Posterior vena cava (tissue), 2 donors: ENCODE results near the gene KDELR1. TPM values are rescaled to one million over a fixed set of nuclear protein-coding genes. Genes with fewer than 3 reads are reported as not detected.

Experiments used
- DNase-seq: peaks from one replicate; pipeline ENCODE4 v3.0.0-alpha.2; 2020; ENCODE audit warnings: low spot score
- intact Hi-C, 2 donors: fragments of 100-400 bp; cut with DNase I; formaldehyde crosslinking; loops; one replicate each; pipeline versions ENCODE4 v1.14.1 to v1.14.2; 2022 to 2023
- long read RNA-seq, 2 donors: library from polyadenylated mRNA; unstranded; transcript quantifications; one replicate each; pipeline ENCODE4 v2.0.0, GENCODE V29; 2020 to 2021
- total RNA-seq, 2 donors: library from RNA; stranded (reverse); fragmentation: NEBNext Ultra II Directional; extraction: Animal tissue kit (Norgen Biotek cat#: 25700); gene quantifications; one replicate each; pipeline ENCODE4 v1.2.1, GENCODE V29; 2021
- donor health status: DM: yes; HTN: yes; CAD: no.
- donor health status: DM: yes; HTN: yes; CAD: no.

KDELR1 gene
- total RNA-seq, result 100 to 1,000 TPM in 1 of 2 donors, 10 to 100 TPM in 1; 94.6 to 111 TPM
- long read RNA-seq, donor 1, transcript KDELR1-201 (5 exons, 1,557 nt), result major isoform, 24 of 34 reads
- long read RNA-seq, donor 1, partial matches to known transcripts, result 5 of 34 reads
- long read RNA-seq, donor 1, other reads (novel, unspliced or antisense), result 2 of 34 reads
- long read RNA-seq, donor 2, transcript KDELR1-201 (5 exons, 1,557 nt), result major isoform, 98 of 112 reads
- long read RNA-seq, donor 2, transcript KDELR1-203 (4 exons, 1,594 nt), result minor isoform, 10 of 112 reads
- long read RNA-seq, donor 2, partial matches to known transcripts, result 3 of 112 reads
- long read RNA-seq, donor 2, other reads (novel, unspliced or antisense), result 1 of 112 reads

DNA sequence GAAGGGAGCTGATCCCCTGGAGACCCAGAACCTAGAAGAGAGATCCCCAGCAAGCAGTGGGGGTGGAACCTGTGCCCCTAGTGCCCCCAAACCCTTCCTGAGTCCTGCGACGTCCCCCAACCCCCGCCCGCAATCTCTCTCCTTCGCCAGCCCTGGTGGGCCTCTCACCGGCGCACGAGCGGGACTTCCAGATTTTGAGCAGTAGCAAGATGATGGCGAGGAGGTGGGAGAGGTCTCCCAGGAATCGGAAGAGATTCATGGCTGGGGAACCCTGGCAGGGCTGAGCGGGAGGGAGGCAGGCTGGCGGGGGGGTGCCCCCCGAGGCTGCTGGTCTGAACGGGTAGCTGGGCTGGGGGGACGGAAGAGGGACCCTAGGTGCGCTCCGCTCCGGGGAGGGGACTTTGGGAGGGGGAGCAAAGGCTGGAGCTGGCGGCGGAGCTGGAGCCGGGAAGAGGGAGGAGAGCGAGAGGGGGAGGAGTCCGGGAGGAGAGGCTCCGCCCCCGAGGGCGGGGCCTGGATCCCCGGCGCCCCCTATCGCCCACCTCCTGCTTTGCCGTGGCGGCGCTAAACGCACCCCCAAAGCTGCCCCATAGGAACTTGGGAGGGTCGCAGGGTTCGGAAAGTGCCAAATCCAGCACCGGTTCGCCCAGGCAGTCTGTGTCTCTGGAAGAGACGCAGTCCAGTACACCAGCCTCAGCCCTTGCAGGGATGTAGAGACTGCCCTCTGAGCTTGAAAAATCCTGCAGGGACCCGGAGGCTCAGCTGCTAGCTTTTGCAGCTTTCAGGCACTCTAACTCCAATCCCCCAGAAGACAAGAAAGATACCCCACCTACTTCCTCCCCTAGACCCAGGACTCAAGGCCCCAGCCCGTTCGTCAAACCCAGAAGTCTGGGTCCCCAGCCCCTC is at the start of gene KDELR1:
Gene KDELR1 (minus strand): TSS at position 452 of the 906 bp plus-strand sequence. CDS start 193 bp downstream, at position 259.
- DNase-seq, result peak; percentile 92
- intact Hi-C loops, result no loop called here

DNA sequence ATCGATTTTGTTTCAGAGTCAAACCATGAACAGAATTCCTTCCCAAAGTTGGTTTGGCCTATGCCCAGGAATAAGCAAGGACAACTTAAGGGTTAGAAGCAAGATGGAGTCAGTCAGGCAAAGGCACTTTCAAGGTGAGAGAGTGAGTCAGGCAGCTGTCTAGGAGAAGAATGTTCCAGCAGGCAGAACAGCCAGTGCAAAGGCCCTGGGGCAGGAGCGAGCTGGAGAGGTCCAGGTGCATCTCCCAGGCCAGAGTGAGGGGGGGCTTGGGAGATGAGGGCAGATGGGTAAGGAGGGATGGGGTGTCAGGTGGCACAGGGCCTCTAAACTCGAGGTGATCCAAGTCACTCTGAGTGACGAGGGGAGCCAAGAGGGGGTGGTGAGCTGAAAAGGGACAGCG is 45.2 kb upstream of the KDELR1 start:
- no peak for DNase-seq
- intact Hi-C loops, result loop anchor here in 1 of 2 donors (5.0 kb wide), 1 partner anchor 1361 kb away; no protein-coding TSS in a partner anchor

DNA sequence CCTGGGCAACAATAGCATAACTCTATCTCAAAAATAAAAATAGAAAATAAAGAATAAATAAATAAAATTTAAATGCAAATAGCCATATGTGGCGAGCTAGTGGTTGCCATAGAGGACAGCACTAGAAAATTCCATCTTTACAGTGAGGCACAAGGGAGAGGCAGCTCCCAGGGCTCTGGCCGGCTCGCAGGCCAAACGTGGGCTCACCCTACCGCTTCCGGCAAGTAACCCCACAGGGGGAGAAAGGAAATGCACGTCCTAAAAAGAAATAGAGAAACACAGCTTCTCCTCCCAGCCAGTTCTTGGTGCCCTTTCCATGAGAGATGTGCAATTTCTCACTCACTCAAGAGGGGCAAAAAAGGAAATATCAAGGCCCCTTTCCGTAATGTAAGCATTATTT is 42.0 kb upstream of the KDELR1 start:
- intact Hi-C loops, result no loop called here
- no peak for DNase-seq

DNA sequence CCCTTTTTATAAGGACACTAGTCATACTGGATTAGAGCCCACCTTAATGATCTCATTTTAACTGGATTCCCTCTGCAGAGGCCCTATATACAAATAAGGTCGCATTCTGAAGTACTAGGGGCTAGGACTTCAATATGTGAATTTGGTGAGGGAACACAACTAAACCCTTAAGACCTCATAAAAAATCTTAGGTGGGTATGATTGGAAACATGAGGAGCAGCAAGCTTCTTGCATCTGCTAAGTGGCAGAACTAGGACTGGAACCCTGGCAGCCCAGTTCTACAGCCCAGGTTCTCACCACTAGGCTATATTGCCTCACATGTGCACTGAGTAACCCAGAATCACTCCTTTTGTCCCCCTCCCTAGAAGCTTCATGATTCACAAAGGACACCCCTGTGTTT is 37.3 kb upstream of the KDELR1 start:
- intact Hi-C loops, result no loop called here
- DNase-seq, result no peak

DNA sequence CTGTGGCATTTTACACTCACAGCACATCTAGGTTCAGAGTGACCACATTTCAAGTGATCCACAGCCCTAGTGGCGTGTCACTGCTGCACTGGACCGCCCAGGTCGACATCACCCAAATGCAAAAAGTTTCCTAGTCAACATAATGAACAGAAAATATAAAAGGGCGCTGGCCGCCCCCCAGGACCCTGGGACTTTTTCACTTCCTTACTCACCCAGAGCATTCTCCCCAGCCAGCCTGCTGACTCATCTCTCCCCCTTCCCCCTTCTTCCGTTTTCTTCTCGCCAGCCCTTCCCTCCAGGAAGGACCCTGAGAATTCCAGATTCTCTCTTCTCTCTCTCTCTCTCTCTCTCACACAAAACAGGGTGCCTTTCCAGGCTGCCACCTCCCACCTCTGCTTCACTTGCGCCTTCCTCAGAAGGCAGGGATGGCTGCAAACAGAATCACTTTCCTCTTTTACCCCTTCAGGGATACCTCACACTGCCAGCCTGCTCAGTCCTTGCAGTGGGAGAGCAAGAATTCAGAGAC is 33.4 kb upstream of the KDELR1 start:
- DNase-seq, result no peak
- intact Hi-C loops, result loop anchor here in 1 of 2 donors (1.0 kb wide), 1 partner anchor 42 kb away; no protein-coding TSS in a partner anchor

DNA sequence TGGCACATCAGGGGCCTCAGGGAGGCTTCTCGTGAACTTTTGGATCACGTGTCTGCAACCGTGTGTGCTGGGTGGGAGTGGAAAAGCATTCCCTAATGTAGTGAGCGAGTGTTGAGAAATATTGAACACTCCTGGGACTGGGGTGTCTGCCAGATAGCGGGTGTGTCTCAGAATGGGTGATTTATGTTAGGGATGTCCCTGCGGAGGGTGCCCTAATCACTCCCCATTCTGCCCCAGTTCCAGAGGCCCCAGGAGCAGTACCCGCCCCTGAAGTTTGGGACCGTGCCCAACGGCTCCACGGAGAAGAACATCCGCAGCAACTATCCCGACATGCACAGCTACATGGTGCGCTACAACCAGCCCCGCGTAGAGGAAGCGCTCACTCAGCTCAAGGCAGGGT is 30.2 kb upstream of the KDELR1 start:
- no peak for DNase-seq
- intact Hi-C loops, result no loop called here

DNA sequence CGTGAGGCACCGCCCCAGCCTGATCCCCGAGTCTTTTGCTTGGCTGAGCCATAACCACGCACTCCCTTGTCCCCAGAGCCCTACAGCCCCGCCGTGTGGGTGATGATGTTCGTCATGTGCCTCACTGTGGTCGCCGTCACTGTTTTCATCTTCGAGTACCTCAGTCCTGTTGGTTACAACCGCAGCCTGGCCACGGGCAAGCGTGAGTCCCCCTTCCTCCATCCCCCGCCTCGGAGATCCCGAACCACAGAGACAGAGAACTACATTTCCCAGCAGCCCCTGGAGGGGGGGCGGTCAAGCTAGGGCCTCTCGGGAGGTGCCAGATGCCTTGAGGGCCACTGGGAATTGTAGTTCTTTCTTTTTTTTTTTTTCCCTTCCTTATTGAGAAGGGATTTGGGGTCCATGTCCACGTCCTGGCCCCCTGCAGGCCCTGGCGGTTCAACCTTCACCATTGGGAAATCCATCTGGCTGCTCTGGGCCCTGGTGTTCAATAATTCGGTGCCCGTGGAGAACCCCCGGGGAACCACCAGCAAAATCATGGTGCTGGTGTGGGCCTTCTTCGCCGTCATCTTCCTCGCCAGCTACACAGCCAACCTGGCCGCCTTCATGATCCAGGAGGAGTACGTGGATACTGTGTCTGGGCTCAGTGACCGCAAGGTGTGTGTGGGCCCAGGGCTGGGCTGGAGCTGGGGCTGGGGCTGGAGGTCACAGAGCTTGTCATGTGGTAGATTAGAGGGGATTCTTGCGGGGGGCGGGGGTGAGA is 28.0 kb upstream of the KDELR1 start:
- intact Hi-C loops, result no loop called here
- DNase-seq, result no peak

DNA sequence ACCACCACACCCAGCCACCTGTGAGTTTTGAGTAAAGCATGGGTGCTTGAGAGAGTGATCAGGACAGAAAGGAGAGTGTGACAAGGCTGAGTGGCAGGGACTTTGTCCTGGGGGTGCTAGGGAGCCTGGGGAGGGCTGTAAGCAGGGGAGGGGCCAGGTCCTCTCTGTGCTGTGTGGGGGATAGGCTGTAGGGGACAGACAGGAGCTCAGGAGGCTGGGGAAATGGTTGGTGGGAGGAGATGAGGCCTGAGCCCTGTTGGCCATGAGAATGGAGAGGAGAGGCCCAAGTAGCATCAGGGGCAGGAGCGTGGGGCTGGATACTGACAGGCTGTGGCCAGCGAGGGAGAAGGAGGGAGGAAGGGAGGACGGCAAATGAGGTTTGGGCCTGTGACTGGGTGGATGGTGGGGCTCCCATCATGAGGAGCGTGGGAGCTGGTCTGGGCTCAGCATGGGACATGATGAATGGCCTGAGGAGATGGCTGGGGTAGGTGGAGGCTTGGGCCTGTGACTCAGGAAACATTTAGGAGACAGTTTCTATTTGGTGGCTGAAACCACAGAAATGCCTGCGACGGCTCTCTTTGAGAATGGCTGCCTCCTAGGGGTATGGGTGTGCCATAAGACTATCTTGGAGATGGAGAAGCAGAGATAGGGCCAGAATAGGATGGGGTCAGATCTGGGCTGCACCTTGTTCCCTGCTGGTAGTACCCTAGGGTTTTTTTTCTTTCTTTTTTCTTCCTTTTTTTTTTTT is 27.1 kb upstream of the KDELR1 start:
- intact Hi-C loops, result no loop called here
- no peak for DNase-seq

DNA sequence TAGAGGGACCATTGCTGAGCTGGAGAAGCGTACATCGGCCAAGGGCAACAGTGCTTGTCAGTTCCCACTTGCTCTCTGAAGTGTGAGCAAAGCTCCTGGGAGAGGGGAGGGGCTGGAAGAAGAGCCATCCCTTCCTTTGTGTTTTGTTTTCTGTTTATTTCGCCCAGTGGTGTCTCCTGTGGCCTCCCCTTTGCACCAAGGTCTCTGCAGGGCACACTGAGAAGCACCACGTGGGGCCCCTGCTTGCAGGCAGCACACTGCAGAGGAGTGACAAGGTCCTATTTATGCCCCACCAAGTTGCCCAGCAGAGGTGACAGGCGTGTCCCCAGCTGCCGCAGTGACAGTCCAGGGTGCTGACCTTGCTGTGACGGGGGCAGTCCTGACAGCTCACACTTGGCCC is 26.1 kb upstream of the KDELR1 start:
- intact Hi-C loops, result no loop called here
- no peak for DNase-seq

DNA sequence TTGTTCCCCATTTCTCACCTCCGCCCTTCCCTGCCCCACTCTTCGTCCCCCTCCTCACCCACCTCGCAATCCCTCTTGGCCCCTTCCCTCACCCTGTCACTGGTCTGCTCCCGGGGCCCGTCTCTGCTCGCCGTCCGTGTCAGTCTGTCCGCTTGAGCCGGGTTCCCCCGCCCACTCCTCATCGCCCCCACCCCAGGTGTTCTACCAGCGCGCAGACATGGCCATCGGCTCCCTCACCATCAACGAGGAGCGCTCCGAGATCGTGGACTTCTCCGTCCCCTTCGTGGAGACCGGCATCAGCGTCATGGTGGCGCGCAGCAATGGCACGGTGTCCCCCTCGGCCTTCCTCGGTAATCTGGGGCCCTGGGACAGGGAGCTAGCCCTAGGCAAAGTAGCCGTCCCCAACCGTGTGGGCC is 24.5 kb upstream of the KDELR1 start:
- intact Hi-C loops, result no loop called here
- DNase-seq, result no peak

DNA sequence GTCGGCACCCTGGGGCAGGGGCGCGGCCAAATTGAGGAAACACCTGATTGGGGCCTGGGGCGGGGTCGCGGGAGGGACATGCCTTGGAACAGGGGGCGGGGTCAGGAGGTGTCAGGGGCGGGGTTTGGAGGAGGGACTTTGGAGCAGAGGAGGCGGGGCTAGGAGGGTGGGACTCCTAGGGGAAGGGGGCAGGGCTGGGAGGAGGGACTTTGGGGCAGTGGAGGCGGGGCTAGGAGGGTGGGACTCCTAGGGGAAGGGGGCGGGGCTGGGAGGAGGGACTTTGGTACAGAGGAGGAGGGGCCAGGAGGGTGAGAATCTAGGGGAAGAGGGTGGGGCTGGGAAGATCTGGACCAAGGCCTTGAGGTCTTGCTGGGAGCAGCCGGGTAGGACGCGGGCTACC is 24.0 kb upstream of the KDELR1 start:
- peak; percentile 95 for DNase-seq
- intact Hi-C loops, result no loop called here

DNA sequence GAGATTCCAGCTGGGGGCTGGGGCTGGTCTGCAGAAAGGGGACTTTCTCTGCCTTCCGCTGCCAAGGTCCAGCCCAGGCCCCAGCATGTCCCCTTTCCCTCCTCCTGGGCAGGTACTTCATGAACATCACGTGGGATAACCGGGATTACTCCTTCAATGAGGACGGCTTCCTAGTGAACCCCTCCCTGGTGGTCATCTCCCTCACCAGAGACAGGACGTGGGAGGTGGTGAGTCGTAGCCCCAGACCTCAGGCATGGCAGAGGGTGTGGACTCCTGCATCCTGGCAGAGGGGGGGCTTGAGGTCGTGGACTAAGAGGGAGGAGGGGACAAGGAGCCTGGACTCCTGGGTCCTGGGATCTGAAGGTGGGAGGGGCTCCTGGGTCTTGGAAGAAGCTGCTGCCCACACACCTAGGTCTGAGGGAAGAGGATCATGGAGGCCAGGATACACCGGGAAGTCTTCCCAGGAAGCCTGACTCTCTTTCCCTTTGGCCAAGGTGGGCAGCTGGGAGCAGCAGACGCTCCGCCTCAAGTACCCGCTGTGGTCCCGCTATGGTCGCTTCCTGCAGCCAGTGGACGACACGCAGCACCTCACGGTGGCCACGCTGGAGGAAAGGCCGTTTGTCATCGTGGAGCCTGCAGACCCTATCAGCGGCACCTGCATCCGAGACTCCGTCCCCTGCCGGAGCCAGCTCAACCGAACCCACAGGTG is 22.7 kb upstream of the KDELR1 start:
- intact Hi-C loops, result no loop called here
- no peak for DNase-seq

DNA sequence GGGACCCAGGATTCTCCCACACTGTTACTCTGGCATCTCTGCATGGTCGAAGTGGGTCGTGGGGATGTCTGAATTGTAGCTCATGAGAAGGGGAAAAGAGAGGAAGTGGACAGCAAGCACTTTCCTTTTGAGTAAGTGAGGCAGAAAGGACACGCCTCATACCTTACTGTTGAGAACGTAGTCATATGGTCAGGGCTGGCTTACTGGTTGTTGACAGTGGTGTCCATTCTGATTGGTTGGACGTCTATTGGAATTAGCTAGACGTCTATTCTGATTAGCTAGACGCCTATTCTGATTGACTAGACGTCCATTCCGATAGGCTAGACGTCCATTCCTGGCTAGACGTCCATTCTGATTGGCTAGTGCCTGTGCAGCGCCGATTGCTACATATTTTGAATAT is 14.5 kb upstream of the KDELR1 start:
- no peak for DNase-seq
- intact Hi-C loops, result no loop called here

DNA sequence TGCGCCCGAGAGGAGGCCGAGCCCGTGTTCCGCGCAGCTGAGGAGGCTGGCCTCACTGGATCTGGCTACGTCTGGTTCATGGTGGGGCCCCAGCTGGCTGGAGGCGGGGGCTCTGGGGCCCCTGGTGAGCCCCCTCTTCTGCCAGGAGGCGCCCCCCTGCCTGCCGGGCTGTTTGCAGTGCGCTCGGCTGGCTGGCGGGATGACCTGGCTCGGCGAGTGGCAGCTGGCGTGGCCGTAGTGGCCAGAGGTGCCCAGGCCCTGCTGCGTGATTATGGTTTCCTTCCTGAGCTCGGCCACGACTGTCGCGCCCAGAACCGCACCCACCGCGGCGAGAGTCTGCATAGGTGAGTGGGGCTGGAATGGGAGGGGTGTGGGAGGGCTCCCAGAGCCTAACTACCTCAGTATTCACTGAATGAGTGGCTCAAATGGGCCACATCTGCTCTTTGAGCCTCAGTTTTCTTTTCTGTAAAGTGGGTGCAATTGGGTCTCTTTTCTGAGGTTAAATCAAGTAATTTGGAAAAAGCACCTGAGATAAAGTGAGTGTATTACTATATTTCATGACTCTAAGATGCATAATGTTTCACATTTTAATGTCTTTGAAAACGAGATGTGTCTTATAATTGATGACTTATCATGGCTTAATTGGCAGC is 13.8 kb upstream of the KDELR1 start:
- no peak for DNase-seq
- intact Hi-C loops, result no loop called here

DNA sequence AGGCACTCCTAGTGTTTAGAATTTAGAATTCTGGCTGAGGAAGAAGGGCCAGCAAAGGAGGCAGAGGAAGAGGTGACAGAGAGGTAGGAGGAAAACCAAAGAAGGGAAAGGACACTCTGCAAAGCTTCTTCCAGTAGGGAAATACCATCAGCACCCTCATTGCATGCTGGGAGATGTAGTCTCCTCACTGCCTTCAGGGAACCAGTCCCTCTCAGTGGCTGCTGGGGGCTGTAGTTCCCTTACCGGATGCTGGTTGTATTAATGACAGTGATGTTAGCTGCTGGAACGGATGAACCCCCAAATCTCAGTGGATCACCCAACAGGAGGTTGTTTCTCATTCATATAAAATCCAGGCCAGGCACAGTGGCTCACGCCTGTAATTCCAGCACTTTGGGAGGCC is 12.3 kb upstream of the KDELR1 start:
- intact Hi-C loops, result no loop called here
- DNase-seq, result no peak

DNA sequence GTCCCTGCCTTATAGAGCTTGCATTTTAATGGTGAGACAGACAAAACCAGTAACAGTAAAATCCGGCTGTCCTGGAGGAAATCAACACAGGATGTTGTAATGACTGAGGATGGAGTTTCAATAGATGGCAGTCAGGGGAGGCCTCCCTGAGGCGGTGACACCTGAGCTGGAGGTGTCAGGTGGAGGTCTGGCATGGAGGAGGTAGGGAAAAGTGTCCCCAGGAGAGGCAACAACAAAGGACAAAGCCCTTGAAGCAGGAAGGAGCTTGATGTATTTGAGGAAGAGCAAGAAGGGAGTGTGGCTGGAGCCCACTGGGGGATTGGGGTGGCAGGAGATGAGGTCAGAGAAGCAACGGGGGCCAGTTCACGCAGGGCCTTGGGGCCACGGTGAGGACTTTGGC is 9.9 kb upstream of the KDELR1 start:
- intact Hi-C loops, result no loop called here
- no peak for DNase-seq

DNA sequence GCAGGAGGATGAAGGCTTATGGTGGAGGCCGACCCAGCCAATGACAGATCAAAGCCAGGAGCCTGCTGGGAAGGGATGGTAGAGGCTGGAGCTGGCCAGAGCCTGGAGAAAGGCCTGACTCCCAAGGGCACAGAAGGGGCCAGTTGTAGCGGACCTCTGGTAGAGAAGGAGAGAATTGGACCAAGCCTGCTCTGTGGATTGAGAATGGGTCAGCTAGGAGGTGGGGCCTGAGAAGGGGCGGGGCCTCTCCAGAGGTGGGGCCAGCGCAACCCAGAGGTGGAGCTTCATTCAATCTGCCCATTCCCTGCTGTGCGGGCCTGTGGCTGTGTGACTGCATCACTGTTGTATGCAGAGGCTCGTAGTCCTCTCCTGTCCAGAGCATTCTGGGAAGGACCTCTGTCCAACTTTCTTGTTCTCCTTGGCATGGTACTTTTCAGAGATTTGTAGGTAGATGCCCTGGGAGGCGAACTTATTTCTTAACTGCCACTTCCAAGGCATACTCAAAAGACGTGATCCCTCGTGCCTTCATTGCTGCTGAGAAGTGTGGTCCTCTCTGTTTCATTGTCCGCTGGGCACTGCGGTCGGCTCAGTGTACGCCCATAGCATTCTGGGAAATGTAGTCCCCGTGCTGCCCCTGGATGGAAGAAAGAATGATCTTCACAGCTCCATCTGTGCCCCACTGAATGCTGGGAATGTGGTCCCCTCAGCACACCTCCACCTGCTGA is 8.8 kb upstream of the KDELR1 start:
- peak; percentile 94 for DNase-seq

More for the DNA sequence above, 8.8 kb upstream of the KDELR1 start:
- intact Hi-C loops, result no loop called here
